WTC11 (cell line): ENCODE measurements around the gene PLCB3.

Experiments used
- CBFB ChIP-seq: sonication (generic); formaldehyde crosslinking; IDR thresholded peaks from 2 replicates; pipeline ENCODE4 v1.8.1; 2022; ENCODE audit warnings: mild to moderate bottlenecking, low read depth, missing genetic modification reagents
- FOXK1 ChIP-seq: sonication (generic); formaldehyde crosslinking; IDR thresholded peaks from 2 replicates; pipeline ENCODE4 v1.8.0; 2022; ENCODE audit warnings: mild to moderate bottlenecking, moderate library complexity, missing genetic modification reagents
- SMAD3 ChIP-seq: sonication (generic); formaldehyde crosslinking; IDR thresholded peaks from 2 replicates; pipeline ENCODE4 v1.8.0; 2022; ENCODE audit warnings: missing genetic modification reagents, mild to moderate bottlenecking, borderline replicate concordance
- SP1 ChIP-seq: sonication (generic); formaldehyde crosslinking; conservative IDR thresholded peaks from 2 replicates; pipeline ENCODE4 v1.8.1; 2022; ENCODE audit warnings: missing genetic modification reagents
- TP53 ChIP-seq: sonication (generic); formaldehyde crosslinking; IDR thresholded peaks from 2 replicates; pipeline ENCODE4 v1.8.1; 2023; ENCODE audit warnings: mild to moderate bottlenecking, missing genetic modification reagents
- ZNF423 ChIP-seq: fragments of 250-450 bp; sonication (Bioruptor Pico); IDR thresholded peaks from 2 replicates; pipeline ENCODE4 v2.1.2; 2022; ENCODE audit warnings: mild to moderate bottlenecking, moderate library complexity
- TF ChIP-seq, protein P1 (sequence below): sonication (generic); formaldehyde crosslinking; conservative IDR thresholded peaks from 2 replicates; pipeline ENCODE4 v1.8.1; 2022; ENCODE audit warnings: mild to moderate bottlenecking, missing genetic modification reagents
- TF ChIP-seq, protein P2 (sequence below): sonication (generic); formaldehyde crosslinking; IDR thresholded peaks from 2 replicates; pipeline ENCODE4 v1.8.1; 2022; ENCODE audit warnings: low read depth, mild to moderate bottlenecking, moderate library complexity, missing genetic modification reagents, borderline replicate concordance
- TF ChIP-seq, protein P3 (sequence below): sonication (generic); formaldehyde crosslinking; IDR thresholded peaks from 2 replicates; pipeline ENCODE4 v1.8.1; 2023; ENCODE audit warnings: mild to moderate bottlenecking, missing genetic modification reagents, moderate library complexity
- TF ChIP-seq, protein P4 (sequence below): fragments of 200-600 bp; IDR thresholded peaks from 2 replicates; pipeline ENCODE4 v1.8.0; 2022; ENCODE audit warnings: antibody characterized with exemption

DNA sequence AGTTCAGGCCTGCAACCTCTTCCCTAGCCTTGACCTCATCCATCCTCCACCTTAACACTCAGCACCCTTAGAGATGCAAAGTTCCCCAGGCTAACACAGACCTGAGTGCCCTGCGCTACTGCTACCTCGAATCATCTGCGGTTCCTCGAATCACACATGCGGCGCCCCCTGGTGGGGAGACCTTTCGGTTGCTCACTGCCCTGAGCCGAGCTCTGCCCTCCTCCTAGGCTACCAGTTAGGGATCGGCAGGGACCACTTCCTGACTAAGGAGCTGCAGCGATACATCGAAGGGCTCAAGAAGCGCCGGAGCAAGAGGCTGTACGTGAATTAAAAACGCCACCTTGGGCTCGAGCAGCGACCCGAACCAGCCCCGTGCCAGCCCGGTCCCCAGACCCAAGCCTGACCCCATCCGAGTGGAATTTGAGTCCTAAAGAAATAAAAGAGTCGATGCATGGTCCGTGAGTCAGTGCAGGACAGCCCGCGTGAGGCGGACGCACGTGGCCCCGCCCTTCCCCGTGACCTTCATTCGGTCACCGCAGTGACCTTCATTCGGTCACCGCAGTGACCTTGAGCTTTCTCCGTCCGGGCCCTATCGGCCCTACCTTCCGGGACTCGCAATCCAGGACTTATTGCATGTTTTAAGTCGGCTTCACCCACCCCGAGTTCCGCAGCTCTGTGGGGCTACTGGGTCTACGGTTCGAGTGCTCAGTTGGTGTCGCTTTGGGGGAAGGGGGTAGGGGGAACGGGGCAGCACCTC is 53.2 kb downstream of the PLCB3 start:
- TF ChIP-seq, protein P1, sequence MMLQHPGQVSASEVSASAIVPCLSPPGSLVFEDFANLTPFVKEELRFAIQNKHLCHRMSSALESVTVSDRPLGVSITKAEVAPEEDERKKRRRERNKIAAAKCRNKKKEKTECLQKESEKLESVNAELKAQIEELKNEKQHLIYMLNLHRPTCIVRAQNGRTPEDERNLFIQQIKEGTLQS, result no peak
- TF ChIP-seq, protein P2, sequence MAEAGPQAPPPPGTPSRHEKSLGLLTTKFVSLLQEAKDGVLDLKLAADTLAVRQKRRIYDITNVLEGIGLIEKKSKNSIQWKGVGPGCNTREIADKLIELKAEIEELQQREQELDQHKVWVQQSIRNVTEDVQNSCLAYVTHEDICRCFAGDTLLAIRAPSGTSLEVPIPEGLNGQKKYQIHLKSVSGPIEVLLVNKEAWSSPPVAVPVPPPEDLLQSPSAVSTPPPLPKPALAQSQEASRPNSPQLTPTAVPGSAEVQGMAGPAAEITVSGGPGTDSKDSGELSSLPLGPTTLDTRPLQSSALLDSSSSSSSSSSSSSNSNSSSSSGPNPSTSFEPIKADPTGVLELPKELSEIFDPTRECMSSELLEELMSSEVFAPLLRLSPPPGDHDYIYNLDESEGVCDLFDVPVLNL (CRISPR knock-in tag), result no peak
- TF ChIP-seq, protein P3, sequence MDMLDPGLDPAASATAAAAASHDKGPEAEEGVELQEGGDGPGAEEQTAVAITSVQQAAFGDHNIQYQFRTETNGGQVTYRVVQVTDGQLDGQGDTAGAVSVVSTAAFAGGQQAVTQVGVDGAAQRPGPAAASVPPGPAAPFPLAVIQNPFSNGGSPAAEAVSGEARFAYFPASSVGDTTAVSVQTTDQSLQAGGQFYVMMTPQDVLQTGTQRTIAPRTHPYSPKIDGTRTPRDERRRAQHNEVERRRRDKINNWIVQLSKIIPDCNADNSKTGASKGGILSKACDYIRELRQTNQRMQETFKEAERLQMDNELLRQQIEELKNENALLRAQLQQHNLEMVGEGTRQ, result peak; percentile 60; the same call in 1 of the 2 replicates
- TF ChIP-seq, protein P4, sequence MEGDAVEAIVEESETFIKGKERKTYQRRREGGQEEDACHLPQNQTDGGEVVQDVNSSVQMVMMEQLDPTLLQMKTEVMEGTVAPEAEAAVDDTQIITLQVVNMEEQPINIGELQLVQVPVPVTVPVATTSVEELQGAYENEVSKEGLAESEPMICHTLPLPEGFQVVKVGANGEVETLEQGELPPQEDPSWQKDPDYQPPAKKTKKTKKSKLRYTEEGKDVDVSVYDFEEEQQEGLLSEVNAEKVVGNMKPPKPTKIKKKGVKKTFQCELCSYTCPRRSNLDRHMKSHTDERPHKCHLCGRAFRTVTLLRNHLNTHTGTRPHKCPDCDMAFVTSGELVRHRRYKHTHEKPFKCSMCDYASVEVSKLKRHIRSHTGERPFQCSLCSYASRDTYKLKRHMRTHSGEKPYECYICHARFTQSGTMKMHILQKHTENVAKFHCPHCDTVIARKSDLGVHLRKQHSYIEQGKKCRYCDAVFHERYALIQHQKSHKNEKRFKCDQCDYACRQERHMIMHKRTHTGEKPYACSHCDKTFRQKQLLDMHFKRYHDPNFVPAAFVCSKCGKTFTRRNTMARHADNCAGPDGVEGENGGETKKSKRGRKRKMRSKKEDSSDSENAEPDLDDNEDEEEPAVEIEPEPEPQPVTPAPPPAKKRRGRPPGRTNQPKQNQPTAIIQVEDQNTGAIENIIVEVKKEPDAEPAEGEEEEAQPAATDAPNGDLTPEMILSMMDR, result peak; percentile 84
- TF ChIP-seq SP1 (CRISPR knock-in tag) (no peak), CBFB (no peak), FOXK1 (CRISPR knock-in tag) (no peak), TP53 (CRISPR knock-in tag) (no peak), ZNF423 (CRISPR knock-in tag) (no peak), SMAD3 (CRISPR knock-in tag) (peak; percentile 77; the same call in 1 of the 2 replicates)
